ENCODE data around the gene TOM1L2. TPM values are rescaled to one million over a fixed set of nuclear protein-coding genes. Genes with fewer than 3 reads are reported as not detected.

Gene TOM1L2
- total and polyA plus RNA-seq, 12 donors: 29.6 to 437 (median 67.7) TPM

DNA sequence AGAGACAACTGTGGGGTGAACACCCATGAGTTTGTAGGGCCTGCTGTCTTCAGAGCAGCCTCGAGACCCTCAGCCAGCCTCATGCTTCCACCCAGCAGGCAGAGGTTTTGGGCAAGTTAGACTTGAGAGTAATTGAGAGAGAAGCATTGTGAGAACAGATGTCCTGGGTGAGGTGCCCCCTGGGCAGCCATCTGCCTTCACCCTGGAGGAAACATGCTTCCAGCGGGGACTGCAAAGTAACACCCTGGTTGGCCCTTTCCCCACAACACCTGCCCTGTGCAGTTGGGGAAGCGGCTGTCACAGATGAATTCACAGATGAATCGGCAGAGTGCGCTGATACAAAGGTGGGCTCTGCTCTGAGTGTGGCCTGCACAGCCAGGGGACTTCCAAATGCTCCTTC lies 43.4 kb upstream of the TOM1L2 start:
- Histone ChIP-seq H3K4me3 (no peak overlapping the region), H3K4me1 (replicated peaks in 1 of 2) (peaks cover 16 to 18% of the 10 kb centered on the region in 2 donors), H3K9me3 (replicated peaks in 1 of 3) (no peaks in the 10 kb centered on the region), H3K36me3 (replicated peaks in 1 of 2) (peaks cover 0 to 4% of the 10 kb centered on the region in 2 donors), H3K27me3 (no peaks in the 10 kb centered on the region), H3K27ac (no peak overlapping the region)
- intact Hi-C loops (cut with DNase I): no loop called here
- DNase-seq: no peak
- no peak for TF ChIP-seq POLR2A (IDR thresholded peaks at IDR 0.05)
- TF ChIP-seq, protein P1, sequence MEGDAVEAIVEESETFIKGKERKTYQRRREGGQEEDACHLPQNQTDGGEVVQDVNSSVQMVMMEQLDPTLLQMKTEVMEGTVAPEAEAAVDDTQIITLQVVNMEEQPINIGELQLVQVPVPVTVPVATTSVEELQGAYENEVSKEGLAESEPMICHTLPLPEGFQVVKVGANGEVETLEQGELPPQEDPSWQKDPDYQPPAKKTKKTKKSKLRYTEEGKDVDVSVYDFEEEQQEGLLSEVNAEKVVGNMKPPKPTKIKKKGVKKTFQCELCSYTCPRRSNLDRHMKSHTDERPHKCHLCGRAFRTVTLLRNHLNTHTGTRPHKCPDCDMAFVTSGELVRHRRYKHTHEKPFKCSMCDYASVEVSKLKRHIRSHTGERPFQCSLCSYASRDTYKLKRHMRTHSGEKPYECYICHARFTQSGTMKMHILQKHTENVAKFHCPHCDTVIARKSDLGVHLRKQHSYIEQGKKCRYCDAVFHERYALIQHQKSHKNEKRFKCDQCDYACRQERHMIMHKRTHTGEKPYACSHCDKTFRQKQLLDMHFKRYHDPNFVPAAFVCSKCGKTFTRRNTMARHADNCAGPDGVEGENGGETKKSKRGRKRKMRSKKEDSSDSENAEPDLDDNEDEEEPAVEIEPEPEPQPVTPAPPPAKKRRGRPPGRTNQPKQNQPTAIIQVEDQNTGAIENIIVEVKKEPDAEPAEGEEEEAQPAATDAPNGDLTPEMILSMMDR (IDR thresholded peaks at IDR 0.05): no peak
- WGBS, 4 donors: 97 to 100% (median 99%) methylated on average over 4 to 5 of the region's 5 CpGs

DNA sequence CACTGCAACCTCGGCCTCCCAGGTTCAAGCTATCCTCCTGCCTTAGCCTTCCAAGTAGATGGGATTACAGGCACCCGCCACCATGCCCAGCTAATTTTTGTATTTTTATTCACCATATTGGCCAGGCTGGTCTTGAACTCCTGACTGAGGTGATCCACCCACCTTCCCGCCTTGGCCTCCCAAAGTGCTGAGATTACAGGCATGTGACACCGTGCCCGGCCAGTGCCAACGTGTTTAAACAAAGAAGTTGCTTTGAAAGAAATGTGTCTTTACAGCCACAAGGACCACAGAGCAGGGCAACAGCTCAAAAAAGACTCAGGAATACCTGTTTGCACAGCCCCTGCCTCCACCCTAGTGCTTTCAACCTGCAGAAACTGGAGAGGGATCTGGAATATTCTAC lies 41.8 kb upstream of the TOM1L2 start:
- TF ChIP-seq, protein P1 (IDR thresholded peaks at IDR 0.05): no peak
- no peak for TF ChIP-seq POLR2A (IDR thresholded peaks at IDR 0.05)
- Histone ChIP-seq H3K4me3 (no peak overlapping the region), H3K27ac (no peak overlapping the region), H3K27me3 (no peaks in the 10 kb centered on the region), H3K36me3 (replicated peaks in 1 of 2) (peaks cover 0 to 4% of the 10 kb centered on the region in 2 donors), H3K4me1 (replicated peaks in 1 of 2) (peaks cover 16 to 18% of the 10 kb centered on the region in 2 donors), H3K9me3 (replicated peaks in 1 of 3) (no peaks in the 10 kb centered on the region)
- WGBS, 4 donors: 95 to 98% (median 97%) methylated on average over 6 of the region's 6 CpGs
- no peak for DNase-seq
- intact Hi-C loops (cut with DNase I): no loop called here

DNA sequence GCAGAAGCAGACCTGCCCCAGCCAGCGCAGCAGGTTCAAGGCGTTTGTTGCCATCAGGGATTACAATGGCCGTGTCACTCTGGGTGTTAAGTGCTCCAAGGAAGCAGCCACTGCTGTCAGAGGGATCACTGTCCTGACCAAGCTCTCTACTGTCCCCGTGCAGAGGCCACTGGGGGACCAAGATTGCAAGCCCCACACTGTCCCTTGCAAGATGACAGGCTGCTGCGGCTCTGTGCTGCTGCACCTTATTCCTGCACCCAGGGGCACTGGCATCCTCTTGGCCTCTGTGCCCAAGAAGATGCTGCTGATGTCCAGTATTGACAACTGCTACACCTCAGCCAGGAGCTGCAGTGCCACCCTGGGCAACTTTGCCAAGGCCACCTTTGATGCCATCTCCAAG lies 39.1 kb upstream of the TOM1L2 start:
- DNase-seq: no peak
- TF ChIP-seq, protein P1 (IDR thresholded peaks at IDR 0.05): no peak
- TF ChIP-seq POLR2A (IDR thresholded peaks at IDR 0.05): no peak
- intact Hi-C loops (cut with DNase I): no loop called here
- Histone ChIP-seq H3K27me3 (no peaks in the 10 kb centered on the region), H3K9me3 (replicated peaks in 1 of 3) (no peaks in the 10 kb centered on the region), H3K27ac (no peak overlapping the region), H3K4me1 (replicated peaks in 1 of 2) (no peaks in the 10 kb centered on the region), H3K4me3 (no peak overlapping the region), H3K36me3 (replicated peaks in 1 of 2) (peaks cover 0 to 4% of the 10 kb centered on the region in 2 donors)
- WGBS, 4 donors: 94 to 97% (median 95%) methylated on average over 5 of the region's 5 CpGs

DNA sequence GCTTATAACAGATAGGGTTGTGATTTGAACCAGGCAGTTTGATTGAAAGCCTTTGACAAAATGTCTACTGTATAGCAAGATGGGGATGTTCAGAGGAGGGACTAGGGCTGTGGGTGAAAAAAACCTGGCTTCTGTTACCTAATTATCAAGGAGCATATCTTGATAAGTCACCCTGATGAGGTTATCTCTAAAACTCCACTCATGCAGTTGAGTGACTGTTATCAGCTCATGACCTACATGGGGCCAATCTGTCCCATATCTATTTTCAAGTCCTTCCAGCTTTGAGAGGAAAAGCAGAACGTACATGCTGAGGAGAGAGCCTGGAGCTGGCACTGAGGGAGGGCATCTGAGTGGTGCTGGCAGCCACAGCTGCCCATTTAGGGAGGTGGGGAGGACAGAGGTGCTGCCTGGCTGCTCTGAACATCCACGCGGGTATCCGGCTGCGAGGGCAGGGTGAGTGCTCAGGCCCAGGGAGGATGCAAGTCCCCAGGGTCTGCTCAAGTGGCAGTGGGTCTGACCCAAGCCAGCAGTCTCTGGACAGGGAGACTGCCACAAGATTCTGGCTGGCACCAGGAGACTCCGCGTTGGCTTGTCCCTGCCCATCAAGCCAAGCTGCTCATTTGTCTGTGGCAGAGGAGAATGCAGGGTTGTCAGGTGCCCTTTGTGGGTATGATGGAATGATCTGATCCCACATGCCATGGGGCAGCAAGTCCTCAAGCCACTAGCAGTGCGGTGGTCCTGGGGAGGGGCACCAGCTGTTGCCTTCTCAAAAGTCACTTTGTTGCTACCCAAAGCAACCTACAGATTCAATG lies 37.6 kb upstream of the TOM1L2 start:
- TF ChIP-seq, protein P1 (IDR thresholded peaks at IDR 0.05): no peak
- TF ChIP-seq POLR2A (IDR thresholded peaks at IDR 0.05): no peak
- 64 to 90% (median 86%) methylated on average over 2 to 8 of the region's 8 CpGs for WGBS, 4 donors
- intact Hi-C loops (cut with DNase I): no loop called here

More for the DNA sequence above, 37.6 kb upstream of the TOM1L2 start:
- no peak for DNase-seq
- Histone ChIP-seq H3K9me3 (replicated peaks in 1 of 3) (no peaks in the 10 kb centered on the region), H3K27ac (no peak overlapping the region), H3K27me3 (no peaks in the 10 kb centered on the region), H3K4me1 (replicated peaks in 1 of 2) (no peaks in the 10 kb centered on the region), H3K4me3 (no peak overlapping the region), H3K36me3 (replicated peaks in 1 of 2) (no peaks in the 10 kb centered on the region)

Measured in adrenal gland (tissue), 12 donors.